HEK293 (cell line): ENCODE measurements around the gene SPRED3.

Experiments
- GLI4 ChIP-seq: fragments of 450-650 bp; formaldehyde crosslinking; IDR thresholded peaks from 2 replicates; pipeline ENCODE4 v1.5.1; 2016; ENCODE audit warnings: missing biosample characterization, missing genetic modification characterization
- ZBTB6 ChIP-seq: fragments of 450-650 bp; formaldehyde crosslinking; IDR thresholded peaks from 2 replicates; pipeline ENCODE4 v1.5.1; 2017; ENCODE audit warnings: missing biosample characterization, missing genetic modification characterization
- ZIC2 ChIP-seq: fragments of 450-650 bp; formaldehyde crosslinking; IDR thresholded peaks from 2 replicates; pipeline ENCODE4 v1.5.1; 2016; ENCODE audit warnings: missing biosample characterization, missing genetic modification characterization

- TF ChIP-seq GLI4 (tag by site-specific recombination) (no peak), ZBTB6 (peak; percentile 57; the same call in 1 of the 2 replicates), ZIC2 (tag by site-specific recombination) (no peak)
Measured at GRCh38 chr19:38386300-38386970, 2.1 kb upstream of the SPRED3 start.
